DOHH2 (cell line): ENCODE data around the gene LYPD6B.

Experiments
- CTCF ChIP-seq: fragments of 200-600 bp; sonication (generic); IDR thresholded peaks from one replicate; pipeline ENCODE4 v1.5.1; 2014; ENCODE audit warnings: antibody characterized with exemption, mild to moderate bottlenecking, low read depth, low read length; ENCODE audit not compliant: poor library complexity, severe bottlenecking
- EZH2phosphoT487 ChIP-seq: fragments of 200-600 bp; sonication (generic); IDR thresholded peaks from 2 replicates; pipeline ENCODE4 v1.6.1; 2017; ENCODE audit warnings: borderline replicate concordance, mild to moderate bottlenecking, antibody characterized with exemption, low read length, moderate library complexity, mixed read lengths

GRCh38 chr2:149047118-149047517, 8.6 kb downstream of the LYPD6B start:
- TF ChIP-seq EZH2phosphoT487 (no peak), CTCF (no peak)
